KMS-11 (cell line): ENCODE measurements around the gene CDK17.

ENCODE experiments used
- H2AFZ ChIP-seq: fragments of 200-600 bp; sonication (generic); 2 replicates; pipeline ENCODE4 v1.6.1; 2016; ENCODE audit warnings: antibody characterized with exemption, mixed run types, low read depth
- H3K27ac ChIP-seq: fragments of 200-600 bp; sonication (generic); 2 replicates; pipeline ENCODE4 v1.6.1; 2016; ENCODE audit warnings: mild to moderate bottlenecking, mixed run types
- H3K27me3 ChIP-seq: fragments of 200-600 bp; sonication (generic); 2 replicates; pipeline ENCODE4 v1.6.1; 2017; ENCODE audit warnings: mild to moderate bottlenecking, low read depth, mixed run types, moderate library complexity; ENCODE audit not compliant: insufficient read depth
- H3K36me3 ChIP-seq: fragments of 200-600 bp; sonication (generic); 2 replicates; pipeline ENCODE4 v1.6.1; 2017; ENCODE audit warnings: mild to moderate bottlenecking, mixed run types; ENCODE audit not compliant: insufficient read depth
- H3K4me1 ChIP-seq: fragments of 200-600 bp; sonication (generic); 2 replicates; pipeline ENCODE4 v1.6.1; 2016; ENCODE audit warnings: mild to moderate bottlenecking, low read depth, mixed run types; ENCODE audit not compliant: poor library complexity, severe bottlenecking
- H3K4me2 ChIP-seq: fragments of 200-600 bp; sonication (generic); 2 replicates; pipeline ENCODE4 v1.7.0; 2016; ENCODE audit warnings: mild to moderate bottlenecking, mixed run types
- H3K4me3 ChIP-seq: fragments of 200-600 bp; sonication (generic); IDR thresholded peaks from 2 replicates; pipeline ENCODE4 v1.6.1; 2017; ENCODE audit warnings: low read depth, low read length, mixed read lengths; ENCODE audit not compliant: insufficient read depth
- H3K79me2 ChIP-seq: fragments of 200-600 bp; sonication (generic); 2 replicates; pipeline ENCODE4 v1.6.1; 2016; ENCODE audit warnings: low read depth, mixed run types; ENCODE audit not compliant: insufficient read depth
- H3K9ac ChIP-seq: fragments of 200-600 bp; sonication (generic); 2 replicates; pipeline ENCODE4 v1.6.1; 2016; ENCODE audit warnings: mild to moderate bottlenecking, mixed run types
- H4K20me1 ChIP-seq: fragments of 200-600 bp; sonication (generic); 2 replicates; pipeline ENCODE4 v1.6.1; 2016; ENCODE audit warnings: mild to moderate bottlenecking, mixed run types; ENCODE audit not compliant: insufficient read depth
- TF ChIP-seq, protein P1 (sequence below): fragments of 200-600 bp; sonication (generic); conservative IDR thresholded peaks from 2 replicates; pipeline ENCODE4 v1.6.1; 2017; ENCODE audit warnings: low read depth, mild to moderate bottlenecking, antibody characterized with exemption, low read length, moderate library complexity, mixed read lengths

The CDK17 gene

DNA sequence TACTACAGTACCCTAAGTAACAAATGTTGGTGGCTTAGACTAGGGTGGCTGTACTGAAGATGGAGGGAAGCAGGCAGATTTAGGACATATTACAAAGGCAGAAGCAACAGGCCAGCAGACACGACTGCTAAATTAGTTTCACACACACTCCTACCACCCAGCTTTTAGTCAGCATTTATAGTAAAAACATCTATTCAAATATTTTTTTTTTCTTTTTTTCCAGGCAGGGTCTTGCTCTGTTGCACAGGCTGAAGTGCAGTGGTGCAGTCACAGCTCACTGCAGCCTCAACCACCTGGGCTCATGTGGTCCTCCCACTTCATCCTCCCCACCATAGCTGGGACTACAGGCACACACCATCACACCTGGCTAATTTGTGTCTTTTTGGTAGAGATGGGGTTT lies 72.9 kb downstream of the CDK17 start:
- H3K4me3 ChIP-seq = no peak overlapping the region
- no peak overlapping the region; the same call in 1 of the 2 replicates for H3K27ac ChIP-seq
- TF ChIP-seq, protein P1, sequence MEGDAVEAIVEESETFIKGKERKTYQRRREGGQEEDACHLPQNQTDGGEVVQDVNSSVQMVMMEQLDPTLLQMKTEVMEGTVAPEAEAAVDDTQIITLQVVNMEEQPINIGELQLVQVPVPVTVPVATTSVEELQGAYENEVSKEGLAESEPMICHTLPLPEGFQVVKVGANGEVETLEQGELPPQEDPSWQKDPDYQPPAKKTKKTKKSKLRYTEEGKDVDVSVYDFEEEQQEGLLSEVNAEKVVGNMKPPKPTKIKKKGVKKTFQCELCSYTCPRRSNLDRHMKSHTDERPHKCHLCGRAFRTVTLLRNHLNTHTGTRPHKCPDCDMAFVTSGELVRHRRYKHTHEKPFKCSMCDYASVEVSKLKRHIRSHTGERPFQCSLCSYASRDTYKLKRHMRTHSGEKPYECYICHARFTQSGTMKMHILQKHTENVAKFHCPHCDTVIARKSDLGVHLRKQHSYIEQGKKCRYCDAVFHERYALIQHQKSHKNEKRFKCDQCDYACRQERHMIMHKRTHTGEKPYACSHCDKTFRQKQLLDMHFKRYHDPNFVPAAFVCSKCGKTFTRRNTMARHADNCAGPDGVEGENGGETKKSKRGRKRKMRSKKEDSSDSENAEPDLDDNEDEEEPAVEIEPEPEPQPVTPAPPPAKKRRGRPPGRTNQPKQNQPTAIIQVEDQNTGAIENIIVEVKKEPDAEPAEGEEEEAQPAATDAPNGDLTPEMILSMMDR = no peak
- no peak overlapping the region for H3K9ac ChIP-seq
- H3K79me2 ChIP-seq = peaks cover 10% of the 10 kb centered on the region
- H3K27me3 ChIP-seq = no peaks in the 10 kb centered on the region
- no peak overlapping the region for H3K4me2 ChIP-seq
- no peak overlapping the region for H2AFZ ChIP-seq
- peaks cover 24% of the 10 kb centered on the region for H3K4me1 ChIP-seq
- H3K36me3 ChIP-seq = no peaks in the 10 kb centered on the region
- no peaks in the 10 kb centered on the region for H4K20me1 ChIP-seq

DNA sequence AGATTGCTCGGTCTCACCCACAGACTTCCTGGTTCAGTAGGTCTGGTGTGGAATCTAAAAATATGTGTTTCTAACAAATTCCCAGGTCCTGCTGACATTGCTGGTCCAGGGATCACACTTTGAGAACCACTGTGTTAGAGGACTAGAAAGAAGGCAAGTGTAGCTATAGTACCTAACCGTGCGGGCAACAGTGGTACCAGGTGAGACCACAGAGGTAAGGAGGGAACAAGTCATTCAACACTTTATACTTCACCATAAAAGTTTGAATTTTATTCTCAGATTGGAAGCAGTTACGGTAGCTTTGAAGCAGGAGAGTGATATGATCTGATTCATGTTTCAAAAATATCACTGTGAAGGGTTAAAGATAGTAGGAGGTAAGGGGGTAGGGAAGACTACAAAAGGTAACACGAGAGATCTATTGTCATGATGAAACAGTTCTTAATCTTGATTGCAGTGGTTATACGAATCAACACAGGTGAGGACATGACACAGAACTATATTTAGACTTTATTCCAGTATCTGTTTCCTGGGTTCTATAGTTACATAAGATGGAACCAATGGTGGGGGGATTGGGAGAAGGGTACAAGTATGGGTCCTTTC lies 73.5 kb downstream of the CDK17 start:
- peaks cover 24% of the 10 kb centered on the region for H3K4me1 ChIP-seq
- H4K20me1 ChIP-seq = no peaks in the 10 kb centered on the region
- no peaks in the 10 kb centered on the region for H3K36me3 ChIP-seq
- no peak overlapping the region for H2AFZ ChIP-seq
- TF ChIP-seq, protein P1 = no peak
- H3K79me2 ChIP-seq = peaks cover 10% of the 10 kb centered on the region
- no peak overlapping the region for H3K4me2 ChIP-seq
- no peak overlapping the region for H3K27ac ChIP-seq
- H3K27me3 ChIP-seq = no peaks in the 10 kb centered on the region
- H3K4me3 ChIP-seq = no peak overlapping the region
- no peak overlapping the region for H3K9ac ChIP-seq

DNA sequence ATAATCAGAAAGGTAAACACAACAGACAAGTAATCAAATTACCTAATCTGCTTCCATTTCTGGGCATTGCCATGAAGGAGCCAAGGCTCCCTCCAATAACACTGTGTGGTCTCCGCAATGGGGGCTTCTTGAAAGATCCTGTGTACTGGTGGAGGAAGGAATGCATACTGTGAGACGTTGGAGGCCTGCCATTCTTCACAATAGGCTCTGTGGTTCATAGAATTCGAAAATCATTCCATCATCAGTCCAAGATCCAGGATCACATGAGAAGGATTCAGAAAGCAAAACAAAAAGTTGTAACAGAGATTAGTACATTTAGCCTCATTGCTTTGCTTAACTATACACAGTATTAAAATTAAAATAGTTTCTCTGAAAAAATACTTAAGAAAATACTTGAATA lies 76.3 kb downstream of the CDK17 start:
- peaks cover 10% of the 10 kb centered on the region for H3K79me2 ChIP-seq
- no peaks in the 10 kb centered on the region for H3K36me3 ChIP-seq
- H3K4me2 ChIP-seq = no peak overlapping the region

DNA sequence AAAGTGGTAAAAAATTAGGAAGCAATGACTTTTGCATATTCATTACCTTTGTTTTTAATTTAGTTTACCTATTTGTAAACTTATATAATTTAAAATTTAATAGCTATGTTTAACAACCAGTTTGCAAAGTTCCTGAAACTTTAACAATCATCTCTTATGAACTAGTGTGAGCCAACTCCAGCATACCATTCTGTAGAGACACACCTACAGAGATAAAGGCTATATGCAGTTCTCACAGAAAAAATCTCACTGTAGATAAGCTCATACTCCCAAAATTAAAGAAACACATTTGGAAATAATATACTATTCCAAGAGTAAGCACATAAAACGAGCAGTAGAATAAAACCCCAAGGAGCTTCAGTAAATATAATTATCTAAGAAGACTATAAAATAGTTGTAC lies 77.5 kb downstream of the CDK17 start:
- no peak overlapping the region for H3K4me3 ChIP-seq
- H4K20me1 ChIP-seq = no peaks in the 10 kb centered on the region
- TF ChIP-seq, protein P1 = no peak
- H3K27me3 ChIP-seq = no peaks in the 10 kb centered on the region
- H3K4me2 ChIP-seq = no peak overlapping the region
- no peaks in the 10 kb centered on the region for H3K36me3 ChIP-seq
- no peak overlapping the region for H3K27ac ChIP-seq
- peaks cover 12% of the 10 kb centered on the region for H3K4me1 ChIP-seq
- no peak overlapping the region for H3K9ac ChIP-seq
- H3K79me2 ChIP-seq = peaks cover 10% of the 10 kb centered on the region
- no peak overlapping the region for H2AFZ ChIP-seq

More for the DNA sequence above, 76.3 kb downstream of the CDK17 start:
- peaks cover 21% of the 10 kb centered on the region for H3K4me1 ChIP-seq
- H3K27ac ChIP-seq = no peak overlapping the region
- H3K9ac ChIP-seq = no peak overlapping the region
- no peak overlapping the region for H2AFZ ChIP-seq
- TF ChIP-seq, protein P1 = no peak
- H4K20me1 ChIP-seq = no peaks in the 10 kb centered on the region
- H3K4me3 ChIP-seq = no peak overlapping the region
- no peaks in the 10 kb centered on the region for H3K27me3 ChIP-seq
